Activated naive CD4-positive, alpha-beta T cell treated with Interleukin-2 at 50 U/mL for 16 hours (primary cell): ENCODE results near the gene CIT.

ENCODE experiments used
- DNase-seq: peaks from one replicate; pipeline ENCODE4 v3.0.0-alpha.2; 2020

Gene CIT

GRCh38 chr12:119796292-119796691 lies 80.8 kb downstream of the CIT start:
- no peak for DNase-seq

GRCh38 chr12:119791453-119791852 lies 85.7 kb downstream of the CIT start:
- no peak for DNase-seq

GRCh38 chr12:119788786-119789185 lies 88.3 kb downstream of the CIT start:
- no peak for DNase-seq

- DNase-seq = no peak
These were observed 90.6 kb downstream of the CIT start for GRCh38 chr12:119786539-119786938.

- DNase-seq = no peak
These were observed 92.4 kb downstream of the CIT start for GRCh38 chr12:119784673-119785072.

GRCh38 chr12:119783787-119784186 lies 93.3 kb downstream of the CIT start:
- DNase-seq = no peak

- no peak for DNase-seq
These were observed 95.3 kb downstream of the CIT start for GRCh38 chr12:119781804-119782203.

GRCh38 chr12:119780786-119781434 lies 96.2 kb downstream of the CIT start:
- DNase-seq = no peak

- DNase-seq = no peak
These were observed 101.7 kb downstream of the CIT start for GRCh38 chr12:119775246-119775895.

GRCh38 chr12:119772431-119772830 lies 104.7 kb downstream of the CIT start:
- DNase-seq = no peak

GRCh38 chr12:119770146-119770545 lies 107.0 kb downstream of the CIT start:
- no peak for DNase-seq

GRCh38 chr12:119762619-119763018 lies 114.5 kb downstream of the CIT start:
- DNase-seq = no peak

- no peak for DNase-seq
These were observed 118.4 kb downstream of the CIT start for GRCh38 chr12:119758722-119759121.

- DNase-seq = no peak
These were observed 118.9 kb downstream of the CIT start for GRCh38 chr12:119758234-119758633.

GRCh38 chr12:119751961-119752360 lies 125.2 kb downstream of the CIT start:
- no peak for DNase-seq

GRCh38 chr12:119749666-119750065 lies 127.5 kb downstream of the CIT start:
- no peak for DNase-seq

- DNase-seq = no peak
These were observed 128.6 kb downstream of the CIT start for GRCh38 chr12:119748497-119748896.

- no peak for DNase-seq
These were observed 131.0 kb downstream of the CIT start for GRCh38 chr12:119746169-119746568.

GRCh38 chr12:119744900-119745606 lies 132.1 kb downstream of the CIT start:
- DNase-seq = no peak

- DNase-seq = no peak
These were observed 134.4 kb downstream of the CIT start for GRCh38 chr12:119742700-119743099.

GRCh38 chr12:119740830-119741229 lies 136.3 kb downstream of the CIT start:
- no peak for DNase-seq

GRCh38 chr12:119735079-119735478 lies 142.0 kb downstream of the CIT start:
- no peak for DNase-seq

- DNase-seq = no peak
These were observed 146.7 kb downstream of the CIT start for GRCh38 chr12:119730381-119730780.

GRCh38 chr12:119729871-119730270 lies 147.2 kb downstream of the CIT start:
- no peak for DNase-seq

- DNase-seq = no peak
These were observed 148.7 kb downstream of the CIT start for GRCh38 chr12:119728444-119728745.
